Kasumi-1 (cell line): ENCODE measurements around the gene KNOP1.
"Not testable (repeated sequence)": the region's sequence is repeated elsewhere in the genome, so short reads cannot be mapped to it uniquely, and the experiment has no call there.

ENCODE experiments used
- DNase-seq, 2 experiments: peaks; one replicate each; lab custom pipeline; 2025; lab: John Stamatoyannopoulos, UW

Gene KNOP1

GRCh38 chr16:19683453-19684236 is 34.4 kb downstream of the KNOP1 start:
- no peak for DNase-seq

- DNase-seq, result no peak
Measured at GRCh38 chr16:19681637-19682036, 36.4 kb downstream of the KNOP1 start.

GRCh38 chr16:19680881-19681340 is 37.1 kb downstream of the KNOP1 start:
- DNase-seq, result no peak

GRCh38 chr16:19679281-19679680 is 38.7 kb downstream of the KNOP1 start:
- not testable (repeated sequence) for DNase-seq

- DNase-seq, result no peak
Measured at GRCh38 chr16:19678804-19679203, 39.2 kb downstream of the KNOP1 start.

- no peak for DNase-seq
Measured at GRCh38 chr16:19677402-19677801, 40.6 kb downstream of the KNOP1 start.

GRCh38 chr16:19674485-19674884 is 43.5 kb downstream of the KNOP1 start:
- no peak for DNase-seq

- no peak for DNase-seq
Measured at GRCh38 chr16:19672378-19672777, 45.6 kb downstream of the KNOP1 start.

GRCh38 chr16:19666477-19666876 is 51.5 kb downstream of the KNOP1 start:
- no peak for DNase-seq

GRCh38 chr16:19665313-19665712 is 52.7 kb downstream of the KNOP1 start:
- not testable (repeated sequence) for DNase-seq

GRCh38 chr16:19664166-19664565 is 53.9 kb downstream of the KNOP1 start:
- no peak for DNase-seq

GRCh38 chr16:19662351-19662750 is 55.7 kb downstream of the KNOP1 start:
- no peak for DNase-seq

- no peak for DNase-seq
Measured at GRCh38 chr16:19660432-19660831, 57.6 kb downstream of the KNOP1 start.

GRCh38 chr16:19659554-19659953 is 58.5 kb downstream of the KNOP1 start:
- no peak for DNase-seq

- no peak for DNase-seq
Measured at GRCh38 chr16:19657831-19658230, 60.2 kb downstream of the KNOP1 start.

- DNase-seq, result no peak
Measured at GRCh38 chr16:19655242-19655777, 62.7 kb downstream of the KNOP1 start.

GRCh38 chr16:19654147-19654546 is 63.9 kb downstream of the KNOP1 start:
- DNase-seq, result no peak
